Thyroid gland (tissue), 4 donors: ENCODE data around the gene APRT.

Source experiments
- CTCF ChIP-seq, 6 experiments: fragments of 200-600 bp in 3 of 6; fragments of 450-650 bp in 3 of 6; sonication (generic) in 3 of 6; IDR thresholded peaks; one replicate each; pipeline ENCODE4 v1.5.1; 2016 to 2019; ENCODE audit warnings: antibody characterized with exemption in 6 of 6, mild to moderate bottlenecking in 2 of 6, inconsistent platforms in 1 of 6, moderate library complexity in 1 of 6
- POLR2A ChIP-seq, 2 donors: fragments of 450-650 bp; IDR thresholded peaks; one replicate each; pipeline ENCODE4 v1.6.1; 2017; ENCODE audit warnings: antibody characterized with exemption in 2 of 2, mild to moderate bottlenecking in 2 of 2, moderate library complexity in 1 of 2

DNA sequence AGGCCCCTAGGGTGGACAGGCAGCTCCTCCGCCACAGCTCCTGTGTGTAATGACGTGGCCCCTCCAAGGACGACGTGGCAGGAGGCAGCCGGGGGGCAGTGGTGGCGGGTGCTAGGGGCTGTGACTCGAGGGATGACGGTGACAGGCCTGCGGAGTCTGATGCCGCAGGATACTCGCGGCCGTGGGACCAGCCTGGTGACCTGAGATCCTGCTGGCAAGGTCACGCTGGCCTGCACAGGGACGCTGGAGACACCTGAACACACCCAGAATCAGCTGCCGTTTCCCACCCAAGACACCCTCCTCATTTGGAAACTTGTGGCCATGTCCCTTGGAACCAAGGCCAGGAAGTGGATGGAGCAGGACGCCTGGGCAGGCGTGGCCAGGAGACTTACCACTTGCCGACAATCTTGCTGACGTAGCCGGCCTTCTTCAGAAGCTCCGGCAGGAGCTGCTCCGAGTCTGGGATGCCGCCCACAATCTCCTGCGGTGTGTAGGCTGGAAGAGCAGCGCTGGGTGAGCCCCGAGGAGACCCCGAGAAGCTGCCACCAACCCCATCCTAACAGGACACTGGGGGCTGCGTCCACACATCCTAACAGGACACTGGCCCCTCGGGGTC, 29.0 kb upstream of the APRT start:
- TF ChIP-seq CTCF (IDR thresholded peaks at IDR 0.05) (no peak), POLR2A (IDR thresholded peaks at IDR 0.05) (no peak)
